ENCODE data around the gene TNIP2. TPM values are rescaled to one million over a fixed set of nuclear protein-coding genes. Genes with fewer than 3 reads are reported as not detected.

The TNIP2 gene
- total and polyA plus RNA-seq, 2 of the 8 experiments (the other 6 are each of a cell fraction or from before 2014, with no cell fraction given) = 23.7 to 37.7 TPM

- TF ChIP-seq CTCF (IDR thresholded peaks at IDR 0.05; ENCODE audit: control extremely low read depth in 1 of 3, insufficient read depth in 1 of 3, low read depth in 1 of 3, low read length in 3 of 3) = no peak
- no peak for TF ChIP-seq SP2 (IDR thresholded peaks at IDR 0.05; ENCODE audit: low read length)
- TF ChIP-seq, protein P1, sequence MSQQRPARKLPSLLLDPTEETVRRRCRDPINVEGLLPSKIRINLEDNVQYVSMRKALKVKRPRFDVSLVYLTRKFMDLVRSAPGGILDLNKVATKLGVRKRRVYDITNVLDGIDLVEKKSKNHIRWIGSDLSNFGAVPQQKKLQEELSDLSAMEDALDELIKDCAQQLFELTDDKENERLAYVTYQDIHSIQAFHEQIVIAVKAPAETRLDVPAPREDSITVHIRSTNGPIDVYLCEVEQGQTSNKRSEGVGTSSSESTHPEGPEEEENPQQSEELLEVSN (IDR thresholded peaks at IDR 0.05) = no peak
- no peak for TF ChIP-seq ATF2 (IDR thresholded peaks at IDR 0.05; ENCODE audit: low read length)
Observed at GRCh38 chr4:2699534-2699933, 56.6 kb downstream of the TNIP2 start (continued).
